GM23338 (cell line): Measurements from ENCODE around the gene GPC6. TPM values are rescaled to one million over a fixed set of nuclear protein-coding genes. Genes with fewer than 3 reads are reported as not detected.

Experiments used
- ATAC-seq: fragments of 200-7000 bp; cut with Tn5 transposase; 3 replicates; pipeline ENCODE4 v1.9.1; 2020
- DNase-seq: peaks from one replicate; pipeline ENCODE4 v3.0.0-alpha.2; 2015; ENCODE audit warnings: low spot score
- H2AFZ ChIP-seq: fragments of 200-600 bp; sonication (generic); 2 replicates; pipeline ENCODE4 v1.8.0; 2016; ENCODE audit warnings: antibody characterized with exemption, mild to moderate bottlenecking, moderate library complexity
- H3F3A ChIP-seq: fragments of 200-600 bp; sonication (generic); replicated peaks from 2 replicates; pipeline ENCODE4 v1.8.0; 2017; ENCODE audit warnings: antibody characterized with exemption, mixed run types, low read depth
- H3K27ac ChIP-seq: fragments of 200-600 bp; sonication (generic); 2 replicates; pipeline ENCODE4 v1.6.1; 2016; ENCODE audit warnings: low read depth
- H3K27me3 ChIP-seq: fragments of 200-600 bp; sonication (generic); 2 replicates; pipeline ENCODE4 v1.8.0; 2016; ENCODE audit warnings: mild to moderate bottlenecking, mixed run types, moderate library complexity; ENCODE audit not compliant: insufficient read depth
- H3K36me3 ChIP-seq: fragments of 200-600 bp; sonication (generic); 2 replicates; pipeline ENCODE4 v1.8.0; 2016; ENCODE audit warnings: mild to moderate bottlenecking; ENCODE audit not compliant: insufficient read depth
- H3K4me1 ChIP-seq: fragments of 200-600 bp; sonication (generic); 2 replicates; pipeline ENCODE4 v1.8.0; 2016; ENCODE audit warnings: mild to moderate bottlenecking, moderate library complexity; ENCODE audit not compliant: insufficient read depth
- H3K4me2 ChIP-seq: fragments of 200-600 bp; sonication (generic); 2 replicates; pipeline ENCODE4 v1.7.1; 2017; ENCODE audit warnings: mixed run types
- H3K4me3 ChIP-seq: fragments of 200-600 bp; sonication (generic); 2 replicates; pipeline ENCODE4 v1.6.1; 2016; ENCODE audit warnings: mixed run types
- H3K79me2 ChIP-seq: fragments of 200-600 bp; sonication (generic); replicated peaks from 2 replicates; pipeline ENCODE4 v1.8.0; 2017; ENCODE audit warnings: mild to moderate bottlenecking; ENCODE audit not compliant: insufficient read depth
- H3K9me2 ChIP-seq: fragments of 200-600 bp; sonication (generic); 2 replicates; pipeline ENCODE4 v1.8.0; 2017; ENCODE audit not compliant: insufficient read depth
- H4K20me1 ChIP-seq: fragments of 200-600 bp; sonication (generic); replicated peaks from 2 replicates; pipeline ENCODE4 v1.8.0; 2017; ENCODE audit warnings: mild to moderate bottlenecking; ENCODE audit not compliant: insufficient read depth
- H3K27ac Mint-ChIP-seq: 2 replicates; pipeline ENCODE4 v1.8.0; 2020; ENCODE audit warnings: inconsistent platforms, mild to moderate bottlenecking, moderate library complexity, mixed read lengths
- H3K27me3 Mint-ChIP-seq: 3 replicates; pipeline ENCODE4 v1.8.0; 2022; ENCODE audit warnings: low read depth, mild to moderate bottlenecking, moderate library complexity, mixed read lengths, inconsistent platforms; ENCODE audit not compliant: insufficient read depth, poor library complexity
- H3K36me3 Mint-ChIP-seq: 3 replicates; pipeline ENCODE4 v1.8.0; 2021; ENCODE audit warnings: low read depth, mild to moderate bottlenecking, inconsistent platforms, moderate library complexity, mixed read lengths
- H3K4me1 Mint-ChIP-seq: 3 replicates; pipeline ENCODE4 v1.8.0; 2020; ENCODE audit warnings: mild to moderate bottlenecking, inconsistent platforms, mixed read lengths
- H3K4me3 Mint-ChIP-seq: 3 replicates; pipeline ENCODE4 v1.8.0; 2021; ENCODE audit warnings: moderate library complexity, mild to moderate bottlenecking, inconsistent platforms, mixed read lengths
- H3K9me3 Mint-ChIP-seq: 3 replicates; pipeline ENCODE4 v1.8.0; 2020; ENCODE audit warnings: moderate library complexity, mild to moderate bottlenecking, inconsistent platforms, mixed read lengths
- CREB1 ChIP-seq: fragments of 250-450 bp; sonication (Bioruptor Pico); IDR thresholded peaks from 2 replicates; pipeline ENCODE4 v1.5.0; 2020; ENCODE audit warnings: low read depth, mild to moderate bottlenecking, moderate library complexity
- CTCF ChIP-seq, 2 experiments: fragments of 200-600 bp in 1 of 2; sonication (generic) in 1 of 2; conservative IDR thresholded peaks; 2 replicates each; pipeline versions ENCODE4 v1.5.1 to v1.6.1; 2016 to 2017; ENCODE audit warnings: antibody characterized with exemption in 2 of 2, low read depth in 2 of 2, mild to moderate bottlenecking in 2 of 2, moderate library complexity in 1 of 2
- ETS1 ChIP-seq: IDR thresholded peaks from 2 replicates; pipeline ENCODE4 v1.6.1; 2016; ENCODE audit warnings: antibody characterized with exemption
- EZH2 ChIP-seq: fragments of 200-600 bp; sonication (generic); IDR thresholded peaks from one replicate; pipeline ENCODE4 v1.8.0; 2017; ENCODE audit warnings: antibody characterized with exemption, mild to moderate bottlenecking, low read depth; ENCODE audit not compliant: unreplicated experiment
- EZH2phosphoT487 ChIP-seq: fragments of 200-600 bp; sonication (generic); IDR thresholded peaks from one replicate; pipeline ENCODE4 v1.8.1; 2018; ENCODE audit warnings: antibody characterized with exemption; ENCODE audit not compliant: unreplicated experiment
- JUNB ChIP-seq: IDR thresholded peaks from one replicate; pipeline ENCODE4 v1.6.1; 2016; ENCODE audit warnings: antibody characterized with exemption; ENCODE audit not compliant: unreplicated experiment
- NANOG ChIP-seq: IDR thresholded peaks from 2 replicates; pipeline ENCODE4 v1.6.1; 2016; ENCODE audit warnings: antibody characterized with exemption, borderline replicate concordance
- POLR2AphosphoS5 ChIP-seq: IDR thresholded peaks from 2 replicates; pipeline ENCODE4 v1.6.1; 2016; ENCODE audit warnings: antibody characterized with exemption, low read depth
- REST ChIP-seq: IDR thresholded peaks from one replicate; pipeline ENCODE4 v1.6.1; 2018; ENCODE audit warnings: antibody characterized with exemption; ENCODE audit not compliant: unreplicated experiment
- STAT1 ChIP-seq: IDR thresholded peaks from one replicate; pipeline ENCODE4 v1.6.1; 2016; ENCODE audit warnings: antibody characterized with exemption; ENCODE audit not compliant: unreplicated experiment
- ZNF114 ChIP-seq: fragments of 250-450 bp; sonication (Bioruptor Pico); IDR thresholded peaks from 2 replicates; pipeline ENCODE4 v1.5.0; 2020; ENCODE audit warnings: mild to moderate bottlenecking, moderate library complexity
- ZNF331 ChIP-seq: fragments of 250-450 bp; sonication (Bioruptor Pico); IDR thresholded peaks from 2 replicates; pipeline ENCODE4 v1.5.0; 2020; ENCODE audit warnings: low read depth, mild to moderate bottlenecking, moderate library complexity
- ZNF462 ChIP-seq: fragments of 250-450 bp; sonication (Bioruptor Pico); IDR thresholded peaks from 2 replicates; pipeline ENCODE4 v1.5.0; 2020; ENCODE audit warnings: mild to moderate bottlenecking, moderate library complexity
- polyA plus RNA-seq: library from polyadenylated mRNA; unstranded; fragments of >200 nt; fragmentation: Nextera tagmentation; extraction: Ambion mirVana; gene quantifications from 2 replicates; pipeline ENCODE4 v1.2.1, GENCODE V29; 2016
- total RNA-seq: library from RNA; depleted of rRNA; stranded (reverse); fragments of >200 nt; shearing (Covaris generic); gene quantifications from 2 replicates; pipeline ENCODE4 v1.2.3, GENCODE V29; 2014

The GPC6 gene
- total and polyA plus RNA-seq, 2 experiments from 2014 or later: 6.4 to 28.6 TPM

GRCh38 chr13:93521307-93521706 lies 294.7 kb downstream of the GPC6 start:
- Histone ChIP-seq H2AFZ (no peak overlapping the region), H3K4me2 (no peak overlapping the region), H4K20me1 (no peaks in the 10 kb centered on the region), H3K79me2 (no peaks in the 10 kb centered on the region), H3F3A (no peaks in the 10 kb centered on the region), H3K27me3 (no peaks in the 10 kb centered on the region), H3K9me2 (no peaks in the 10 kb centered on the region), H3K27ac (no peak overlapping the region), H3K4me1 (peaks cover 59% of the 10 kb centered on the region), H3K4me3 (no peak overlapping the region), H3K36me3 (no peaks in the 10 kb centered on the region)
- Mint-ChIP-seq H3K4me3 (no peak overlapping the region), H3K27me3 (no peaks in the 10 kb centered on the region), H3K36me3 (no peaks in the 10 kb centered on the region), H3K9me3 (no peaks in the 10 kb centered on the region), H3K4me1 (peaks cover 65% of the 10 kb centered on the region), H3K27ac (no peak overlapping the region)
- no peak for ATAC-seq
- no peak for DNase-seq
- no peak for TF ChIP-seq REST
- no peak for TF ChIP-seq STAT1
- no peak for TF ChIP-seq NANOG
- TF ChIP-seq ZNF331 (CRISPR knock-in tag): no peak
- no peak for TF ChIP-seq POLR2AphosphoS5
- no peak for TF ChIP-seq CTCF (conservative IDR thresholded peaks at IDR 0.05; ENCODE audit: low read depth in 2 of 2)
- no peak for TF ChIP-seq CREB1 (CRISPR knock-in tag)
- TF ChIP-seq JUNB: no peak
- TF ChIP-seq ZNF114: no peak
- TF ChIP-seq ZNF462: no peak
- no peak for TF ChIP-seq EZH2
- TF ChIP-seq ETS1: no peak
- TF ChIP-seq EZH2phosphoT487: no peak
